Upper lobe of left lung (tissue), 4 donors: ENCODE results near the gene LAMC2.

Experiments
- CTCF ChIP-seq, 6 experiments: fragments of 450-650 bp in 4 of 6; fragments of 200-600 bp in 2 of 6; sonication (generic) in 2 of 6; IDR thresholded peaks; one replicate each; pipeline ENCODE4 v1.5.1; 2016 to 2019; ENCODE audit warnings: antibody characterized with exemption in 6 of 6
- EP300 ChIP-seq, 4 donors: sonication (generic); formaldehyde crosslinking; IDR thresholded peaks; one replicate each; pipeline ENCODE4 v1.5.1; 2017; ENCODE audit warnings: antibody characterized with exemption in 4 of 4, control low read depth in 2 of 4
- POLR2A ChIP-seq, 4 donors: fragments of 450-650 bp; IDR thresholded peaks; one replicate each; pipeline ENCODE4 v1.5.1; 2016 to 2017; ENCODE audit warnings: antibody characterized with exemption in 4 of 4, mild to moderate bottlenecking in 2 of 4
- POLR2AphosphoS5 ChIP-seq, 2 donors: sonication (generic); formaldehyde crosslinking; IDR thresholded peaks; one replicate each; pipeline ENCODE4 v1.5.1; 2017; ENCODE audit warnings: antibody characterized with exemption in 2 of 2

- TF ChIP-seq POLR2A (IDR thresholded peaks at IDR 0.05) (no peak), CTCF (IDR thresholded peaks at IDR 0.05) (no peak), POLR2AphosphoS5 (IDR thresholded peaks at IDR 0.05) (no peak), EP300 (IDR thresholded peaks at IDR 0.05) (no peak)
Observed at GRCh38 chr1:183206538-183207122, 20.6 kb downstream of the LAMC2 start.
